ENCODE measurements around the gene RAD21L1.
A peak's percentile ranks its signal among the peaks of the same experiment; 100 is the strongest.

RAD21L1 gene

DNA sequence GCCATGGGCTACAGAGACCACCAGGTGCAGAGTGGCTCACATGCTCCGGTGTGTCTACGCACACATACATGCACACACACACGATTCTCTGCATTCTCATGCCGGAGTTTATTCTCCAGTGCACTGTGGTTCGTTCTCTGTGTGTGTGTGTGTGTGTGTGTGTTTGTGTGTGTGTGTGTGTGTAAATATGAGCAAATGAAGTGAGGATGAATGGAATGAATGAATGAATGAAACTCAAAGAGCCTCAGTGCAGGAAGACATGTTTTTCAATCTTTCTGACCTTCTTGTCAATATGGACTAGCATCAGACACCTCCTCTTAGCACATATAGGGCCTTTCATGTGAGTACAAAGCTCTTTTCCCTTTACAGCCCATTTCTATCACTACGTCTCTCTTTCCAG, 42.7 kb upstream of the RAD21L1 start:
- ChIA-PET CTCF (interaction anchor here (0.7 kb wide), 1 partner anchor 18 kb away, joined by 3 read pairs; no protein-coding TSS in a partner anchor), POLR2A (no interaction called here)
- TF ChIP-seq, protein P1, sequence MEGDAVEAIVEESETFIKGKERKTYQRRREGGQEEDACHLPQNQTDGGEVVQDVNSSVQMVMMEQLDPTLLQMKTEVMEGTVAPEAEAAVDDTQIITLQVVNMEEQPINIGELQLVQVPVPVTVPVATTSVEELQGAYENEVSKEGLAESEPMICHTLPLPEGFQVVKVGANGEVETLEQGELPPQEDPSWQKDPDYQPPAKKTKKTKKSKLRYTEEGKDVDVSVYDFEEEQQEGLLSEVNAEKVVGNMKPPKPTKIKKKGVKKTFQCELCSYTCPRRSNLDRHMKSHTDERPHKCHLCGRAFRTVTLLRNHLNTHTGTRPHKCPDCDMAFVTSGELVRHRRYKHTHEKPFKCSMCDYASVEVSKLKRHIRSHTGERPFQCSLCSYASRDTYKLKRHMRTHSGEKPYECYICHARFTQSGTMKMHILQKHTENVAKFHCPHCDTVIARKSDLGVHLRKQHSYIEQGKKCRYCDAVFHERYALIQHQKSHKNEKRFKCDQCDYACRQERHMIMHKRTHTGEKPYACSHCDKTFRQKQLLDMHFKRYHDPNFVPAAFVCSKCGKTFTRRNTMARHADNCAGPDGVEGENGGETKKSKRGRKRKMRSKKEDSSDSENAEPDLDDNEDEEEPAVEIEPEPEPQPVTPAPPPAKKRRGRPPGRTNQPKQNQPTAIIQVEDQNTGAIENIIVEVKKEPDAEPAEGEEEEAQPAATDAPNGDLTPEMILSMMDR (IDR thresholded peaks at IDR 0.05; ENCODE audit: insufficient read depth, low read length, missing control alignments), result no peak
- DNase-seq (ENCODE audit: low read depth, low spot score), result no peak
- H3K4me3 ChIP-seq (ENCODE audit: low read depth, low read length), result no peak overlapping the region

DNA sequence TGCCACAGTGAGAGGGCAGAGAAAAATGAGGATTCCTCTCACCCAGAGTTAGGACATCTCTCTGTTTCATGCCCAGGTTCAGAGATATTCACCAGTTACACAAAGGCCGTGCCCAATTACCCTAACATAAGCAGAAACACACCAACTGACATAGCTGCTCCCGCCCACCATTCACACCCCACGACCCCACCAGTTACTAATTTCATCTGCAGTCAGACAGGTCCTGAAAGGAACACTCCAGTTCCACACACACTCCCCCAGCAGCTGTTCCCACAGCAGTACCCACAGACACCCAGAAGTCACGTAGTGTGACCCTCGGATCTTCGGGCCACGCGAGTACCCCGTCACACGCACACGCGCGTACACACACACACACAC, 41.6 kb upstream of the RAD21L1 start:
- CTCF ChIA-PET, result interaction anchor here (0.9 to 1.5 kb wide), 2 partner anchors 8 to 24 kb away, joined by 3 to 5 read pairs; no protein-coding TSS in a partner anchor
- no peak overlapping the region for H3K4me3 ChIP-seq (ENCODE audit: low read depth, low read length)
- POLR2A ChIA-PET, result no interaction called here
- DNase-seq (ENCODE audit: low read depth, low spot score), result no peak
- TF ChIP-seq, protein P1 (IDR thresholded peaks at IDR 0.05; ENCODE audit: insufficient read depth, low read length, missing control alignments), result no peak

DNA sequence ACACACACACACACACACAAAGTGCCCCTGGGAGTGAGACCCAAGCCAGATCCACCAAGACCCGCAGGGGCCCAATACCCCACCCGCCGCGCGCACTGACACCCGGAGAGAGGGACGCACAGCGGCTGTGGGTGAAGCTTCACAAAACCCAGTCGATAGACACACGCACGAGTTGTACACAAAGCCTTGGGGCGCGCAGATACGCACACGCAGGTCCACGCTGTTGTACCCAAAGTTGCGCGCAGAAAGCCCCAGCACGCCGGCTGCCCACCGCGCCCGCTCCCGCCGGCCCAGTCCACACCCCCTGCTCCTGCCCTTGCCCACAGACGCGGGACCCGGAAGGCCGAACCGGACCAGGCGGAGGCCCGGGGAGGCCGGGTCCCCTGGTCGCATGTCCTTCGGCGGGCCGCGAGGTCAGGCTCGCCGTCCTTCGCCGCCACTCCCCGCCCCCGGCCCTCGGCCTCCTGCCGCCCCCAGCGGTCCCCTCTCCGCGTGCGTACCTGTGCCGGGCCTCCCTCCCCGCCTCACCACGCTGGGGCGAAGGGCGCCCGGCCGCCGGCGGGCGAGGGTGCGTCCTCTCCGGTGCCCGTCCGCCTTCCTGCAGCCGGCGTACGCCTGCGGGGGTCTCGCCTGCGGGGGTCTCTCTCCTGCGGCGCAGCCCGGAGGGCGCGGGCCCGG, 41.1 kb upstream of the RAD21L1 start, which contains the start of gene TMEM74B:
Gene TMEM74B (minus strand): TSS at position 344 of the 678 bp plus-strand sequence. CDS start 1,180 bp downstream, outside the sequence.
- no peak for DNase-seq (ENCODE audit: low read depth, low spot score)
- H3K4me3 ChIP-seq (ENCODE audit: low read depth, low read length), result peak within 1 kb of the TSS; percentile 40
- POLR2A ChIA-PET, result no interaction called here
- CTCF ChIA-PET, result interaction anchor here (1.5 to 1.7 kb wide), 2 partner anchors 9 to 15 kb away, joined by 5 to 6 read pairs; no protein-coding TSS in a partner anchor
- TF ChIP-seq, protein P1 (IDR thresholded peaks at IDR 0.05; ENCODE audit: insufficient read depth, low read length, missing control alignments), result no peak

DNA sequence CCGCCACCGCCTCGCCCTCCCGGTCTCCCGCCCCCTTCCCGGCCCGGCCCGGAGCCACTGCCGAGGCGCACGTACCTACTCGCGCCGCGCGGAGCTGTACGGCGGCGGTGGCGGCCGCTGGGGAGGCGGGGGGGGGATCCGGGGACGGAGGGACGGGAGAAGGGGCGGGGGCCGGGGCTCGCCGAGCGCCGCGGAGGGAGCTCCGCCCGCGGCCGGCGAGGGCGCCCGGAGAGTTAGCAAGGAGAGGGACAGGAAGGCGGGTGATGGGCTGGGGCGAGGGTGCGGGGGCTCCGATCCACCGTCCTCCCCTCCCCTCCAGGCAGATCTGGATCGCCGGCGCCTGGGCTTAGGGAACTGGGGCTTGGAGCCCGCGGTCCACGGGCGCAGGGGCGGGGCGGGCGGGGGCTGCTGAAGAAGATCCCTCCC, 40.5 kb upstream of the RAD21L1 start:
- no peak for DNase-seq (ENCODE audit: low read depth, low spot score)
- TF ChIP-seq, protein P1 (IDR thresholded peaks at IDR 0.05; ENCODE audit: insufficient read depth, low read length, missing control alignments), result no peak
- CTCF ChIA-PET, result interaction anchor here (1.5 to 1.7 kb wide), 2 partner anchors 9 to 14 kb away, joined by 5 to 6 read pairs; no protein-coding TSS in a partner anchor
- H3K4me3 ChIP-seq (ENCODE audit: low read depth, low read length), result peak overlapping the region; percentile 40
- POLR2A ChIA-PET, result no interaction called here

- no peak for DNase-seq (ENCODE audit: low read depth, low spot score)
- TF ChIP-seq, protein P1 (IDR thresholded peaks at IDR 0.05; ENCODE audit: insufficient read depth, low read length, missing control alignments), result peak; percentile 67
- peak overlapping the region; percentile 40 for H3K4me3 ChIP-seq (ENCODE audit: low read depth, low read length)
- ChIA-PET CTCF (interaction anchor here (0.5 to 1.7 kb wide), 3 partner anchors 11 to 230 kb away, joined by 3 to 6 read pairs (median 3); no protein-coding TSS in a partner anchor), POLR2A (no interaction called here)
Observed at GRCh38 chr20:1185790-1186334, 40.0 kb upstream of the RAD21L1 start.

DNA sequence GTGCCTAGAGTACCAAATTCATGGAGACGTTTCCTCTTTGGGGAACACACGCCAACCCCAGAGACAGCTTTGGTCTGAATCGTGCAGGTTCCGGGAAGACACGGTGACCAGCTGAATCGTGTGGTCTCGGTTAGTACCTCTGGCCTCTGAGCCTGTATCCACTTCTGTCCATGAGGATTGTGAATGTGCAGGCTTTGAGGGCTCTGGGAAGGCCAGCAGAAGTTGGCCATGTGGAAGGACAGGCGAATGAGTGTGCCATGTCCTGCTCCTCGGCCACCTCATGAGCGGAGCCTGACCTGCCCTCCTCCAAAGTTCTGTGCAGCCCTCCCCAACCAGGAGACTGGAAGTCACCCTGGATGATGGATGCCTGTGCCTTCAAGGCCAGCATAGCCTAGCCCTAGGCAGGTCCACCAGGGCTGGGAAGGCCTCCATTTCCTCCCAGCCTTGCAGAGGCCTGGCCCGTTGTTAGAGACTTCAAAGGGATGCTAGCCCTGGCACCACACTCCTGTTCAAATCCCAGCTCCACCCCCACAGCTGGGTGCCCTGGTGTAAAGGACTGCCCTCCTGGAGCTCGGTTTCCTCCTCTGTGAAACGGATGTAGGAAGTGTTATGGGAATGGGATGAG, 39.4 kb upstream of the RAD21L1 start:
- no peak overlapping the region for H3K4me3 ChIP-seq (ENCODE audit: low read depth, low read length)
- CTCF ChIA-PET, result interaction anchor here (0.5 to 1.7 kb wide), 4 partner anchors 11 to 230 kb away, joined by 3 to 6 read pairs (median 3); no protein-coding TSS in a partner anchor
- POLR2A ChIA-PET, result no interaction called here
- TF ChIP-seq, protein P1 (IDR thresholded peaks at IDR 0.05; ENCODE audit: insufficient read depth, low read length, missing control alignments), result no peak
- no peak for DNase-seq (ENCODE audit: low read depth, low spot score)

All from AG04449 (cell line).